Liver (tissue), 3 donors: ENCODE data around the gene ZNF780A.

ENCODE experiments used
- CTCF ChIP-seq: fragments of 150-350 bp; IDR thresholded peaks from 2 replicates; pipeline ENCODE4 v1.5.1; 2017; ENCODE audit warnings: improper control_type of control experiment, low read depth, low read length; ENCODE audit not compliant: missing input control
- FOXA1 ChIP-seq: IDR thresholded peaks from 2 replicates; pipeline ENCODE4 v1.6.1; 2016; ENCODE audit warnings: antibody characterized with exemption
- GABPA ChIP-seq, 2 donors: IDR thresholded peaks in 1 of 2; conservative IDR thresholded peaks in 1 of 2; 2 replicates each; pipeline ENCODE4 v1.6.1; 2016; ENCODE audit warnings: antibody characterized with exemption in 2 of 2, mild to moderate bottlenecking in 1 of 2, moderate library complexity in 1 of 2
- MAX ChIP-seq: IDR thresholded peaks from 2 replicates; pipeline ENCODE4 v1.6.1; 2016; ENCODE audit warnings: antibody characterized with exemption
- SP1 ChIP-seq: IDR thresholded peaks from 2 replicates; pipeline ENCODE4 v1.6.1; 2018; ENCODE audit warnings: antibody characterized with exemption, mild to moderate bottlenecking
- TAF1 ChIP-seq: conservative IDR thresholded peaks from 2 replicates; pipeline ENCODE4 v1.6.1; 2016; ENCODE audit warnings: antibody characterized with exemption, mild to moderate bottlenecking
- donor health status: healthy.
- donor health status: healthy.

GRCh38 chr19:40110570-40110969 lies 19.8 kb upstream of the ZNF780A start:
- TF ChIP-seq FOXA1, result no peak
- TF ChIP-seq CTCF, result no peak
- no peak for TF ChIP-seq SP1
- no peak for TF ChIP-seq TAF1
- no peak for TF ChIP-seq GABPA (IDR thresholded peaks at IDR 0.05 in 1 of 2, conservative IDR thresholded peaks at IDR 0.05 in 1 of 2)
- TF ChIP-seq MAX, result no peak
